PFSK-1 (cell line): ENCODE data around the gene FGF14.

ENCODE experiments used
- POLR2AphosphoS5 ChIP-seq: IDR thresholded peaks from 2 replicates; pipeline ENCODE4 v1.6.1; 2012; ENCODE audit warnings: low read depth, mild to moderate bottlenecking, control low read depth, low read length, moderate library complexity
- REST ChIP-seq, 2 experiments: IDR thresholded peaks; 2 replicates each; pipeline versions ENCODE4 v1.6.1 to v1.8.0; 2011 to 2012; ENCODE audit warnings: low read depth in 2 of 2, low read length in 2 of 2, control low read depth in 1 of 2, inconsistent platforms in 1 of 2, mild to moderate bottlenecking in 1 of 2, moderate library complexity in 1 of 2; ENCODE audit not compliant: insufficient read depth in 1 of 2

- no peak for TF ChIP-seq REST (IDR thresholded peaks at IDR 0.05; ENCODE audit: insufficient read depth in 1 of 2, low read depth in 2 of 2, low read length in 2 of 2)
- TF ChIP-seq POLR2AphosphoS5, result no peak
These were observed 602.7 kb downstream of the FGF14 start for GRCh38 chr13:101799196-101799595.
